ENCODE data around the gene TMEM242.

GRCh38 chr6:157267654-157268053, 55.7 kb downstream of the TMEM242 start:
- no peak for TF ChIP-seq CTCF (conservative IDR thresholded peaks at IDR 0.05; ENCODE audit: low read length)
- no peak for TF ChIP-seq EZH2phosphoT487 (IDR thresholded peaks at IDR 0.05; ENCODE audit: borderline replicate concordance)

Data from Loucy (cell line).